HAP-1 (cell line): ENCODE data around the gene DCLRE1C.
"Not testable (repeated sequence)": the region's sequence is repeated elsewhere in the genome, so short reads cannot be mapped to it uniquely, and the experiment has no call there.

Source experiments
- DNase-seq, 2 experiments: peaks; one replicate each; pipeline ENCODE4 v3.0.0-alpha.2; 2016 to 2020; ENCODE audit warnings: low spot score in 2 of 2
- H3K27me3 ChIP-seq: fragments of 250-450 bp; sonication (Bioruptor Pico); 2 replicates; pipeline ENCODE4 v1.5.1; 2020; ENCODE audit warnings: low read depth, mild to moderate bottlenecking, moderate library complexity
- H3K36me3 ChIP-seq: fragments of 250-450 bp; sonication (Bioruptor Pico); replicated peaks from 2 replicates; pipeline ENCODE4 v1.5.1; 2020; ENCODE audit warnings: mild to moderate bottlenecking
- H3K4me1 ChIP-seq: fragments of 250-450 bp; sonication (Bioruptor Pico); 2 replicates; pipeline ENCODE4 v1.5.1; 2020; ENCODE audit warnings: mild to moderate bottlenecking
- H3K4me3 ChIP-seq: fragments of 250-450 bp; sonication (Bioruptor Pico); 2 replicates; pipeline ENCODE4 v1.5.1; 2020; ENCODE audit warnings: mild to moderate bottlenecking, moderate library complexity
- H3K9me3 ChIP-seq: fragments of 250-450 bp; sonication (Bioruptor Pico); 2 replicates; pipeline ENCODE4 v1.5.1; 2020; ENCODE audit warnings: mild to moderate bottlenecking, moderate library complexity
- in situ Hi-C: fragments of 300-500 bp; cut with MboI; formaldehyde crosslinking; loops from 3 replicates; pipeline ENCODE4 v1.14.3; 2020; ENCODE audit warnings: low sequenced_read_pairs, inconsistent platforms, mixed read lengths

DCLRE1C gene

DNA sequence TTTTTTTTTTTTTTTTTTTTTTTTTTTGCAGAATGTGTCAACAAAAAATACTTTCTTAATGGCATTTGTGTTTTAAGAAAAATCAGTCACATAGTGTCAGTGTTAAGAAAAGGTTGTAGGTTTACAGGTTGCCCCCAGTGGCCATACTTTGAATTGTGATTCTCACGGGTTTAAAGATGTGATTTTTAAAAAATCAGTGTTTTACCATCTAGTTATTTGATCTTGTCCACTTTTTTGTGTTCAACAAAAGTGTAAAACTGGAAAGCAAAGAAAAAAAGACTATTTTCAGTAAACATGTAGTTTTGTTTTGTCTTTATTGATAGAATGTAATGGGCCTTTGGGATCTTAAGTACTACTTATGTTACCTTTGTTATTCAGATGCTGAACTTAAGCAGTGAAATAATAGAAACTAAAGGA is 49.6 kb downstream of the DCLRE1C start:
- H3K36me3 ChIP-seq, result peaks cover 76% of the 10 kb centered on the region
- H3K4me1 ChIP-seq, result peaks cover 3% of the 10 kb centered on the region; the same call in 1 of the 2 replicates
- no peaks in the 10 kb centered on the region for H3K9me3 ChIP-seq
- peak; percentile 32 to 35 for DNase-seq
- no peak overlapping the region for H3K4me3 ChIP-seq
- in situ Hi-C loops, result no loop called here
- H3K27me3 ChIP-seq, result no peaks in the 10 kb centered on the region

DNA sequence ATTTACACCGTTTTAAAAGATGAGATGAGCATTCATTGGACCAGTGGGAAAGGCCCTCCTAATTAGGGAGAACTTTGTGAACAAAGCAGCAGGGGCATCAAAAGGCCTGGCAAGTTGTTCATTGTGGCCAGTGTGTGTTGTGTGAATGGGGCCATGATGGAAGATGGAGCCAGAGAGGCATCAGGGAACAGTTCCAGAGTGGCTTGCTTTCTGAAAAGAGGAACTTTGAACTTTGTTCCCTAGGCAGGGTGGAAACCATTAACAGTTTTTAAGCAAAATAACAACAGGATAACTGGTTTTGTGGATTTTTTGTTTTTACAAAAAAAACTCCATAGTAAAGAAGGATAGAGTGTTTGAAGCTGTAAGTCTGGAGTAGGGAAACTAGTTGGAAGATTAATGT is 62.7 kb downstream of the DCLRE1C start:
- in situ Hi-C loops, result no loop called here
- Histone ChIP-seq H3K27me3 (no peaks in the 10 kb centered on the region), H3K4me3 (no peak overlapping the region), H3K36me3 (peaks cover 13% of the 10 kb centered on the region), H3K9me3 (no peaks in the 10 kb centered on the region), H3K4me1 (no peaks in the 10 kb centered on the region)
- no peak for DNase-seq

DNA sequence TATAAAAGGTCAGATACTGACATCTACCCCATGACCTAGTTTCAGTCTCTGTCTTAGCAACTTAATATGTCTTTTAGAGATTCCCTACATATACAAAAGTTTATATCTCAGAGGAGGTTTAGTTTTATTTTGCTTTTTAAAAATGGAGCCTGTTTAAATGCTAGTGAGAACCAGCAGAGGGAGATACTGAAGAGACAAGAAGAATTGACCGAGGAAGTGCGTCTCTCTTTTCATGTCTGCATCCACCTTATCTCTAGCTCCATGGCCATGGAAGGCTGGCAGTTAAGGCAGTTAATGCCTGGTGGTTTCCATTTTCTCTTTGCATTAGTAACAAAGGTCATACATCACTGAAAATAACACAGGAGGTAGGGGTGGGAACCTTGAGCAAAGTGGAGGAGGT is 64.6 kb downstream of the DCLRE1C start:
- Histone ChIP-seq H3K36me3 (peaks cover 27% of the 10 kb centered on the region), H3K4me3 (no peak overlapping the region), H3K4me1 (no peaks in the 10 kb centered on the region), H3K27me3 (no peaks in the 10 kb centered on the region), H3K9me3 (no peaks in the 10 kb centered on the region)
- in situ Hi-C loops, result no loop called here
- DNase-seq, result no peak

DNA sequence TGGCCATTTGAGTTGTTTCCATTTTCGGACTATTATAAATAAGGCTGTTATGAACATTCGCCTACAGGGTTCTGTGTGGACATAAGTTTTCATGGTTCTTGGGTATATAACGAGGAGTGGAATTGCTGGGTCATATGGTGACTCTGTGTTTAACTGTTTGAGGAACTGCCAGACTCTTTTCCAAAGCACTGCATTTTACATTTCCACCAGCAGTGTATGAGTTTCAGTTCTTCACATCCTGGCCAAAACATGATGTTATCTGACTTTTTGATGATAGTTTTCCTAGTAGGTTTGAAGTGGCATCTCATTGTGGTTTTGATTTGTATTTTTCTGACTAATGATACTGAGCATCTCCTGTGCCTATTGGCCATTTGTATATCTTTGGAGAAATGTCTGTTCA is 69.8 kb downstream of the DCLRE1C start:
- no peaks in the 10 kb centered on the region for H3K9me3 ChIP-seq
- no peak overlapping the region for H3K4me3 ChIP-seq
- H3K36me3 ChIP-seq, result peaks cover 44% of the 10 kb centered on the region
- DNase-seq, result no peak
- in situ Hi-C loops, result no loop called here
- H3K27me3 ChIP-seq, result no peaks in the 10 kb centered on the region
- peaks cover 14% of the 10 kb centered on the region for H3K4me1 ChIP-seq

GRCh38 chr10:14880229-14880628 is 73.7 kb downstream of the DCLRE1C start:
- in situ Hi-C loops, result no loop called here
- DNase-seq, result peak in 1 of 2 experiments; percentile 3
- Histone ChIP-seq H3K4me1 (peaks cover 19% of the 10 kb centered on the region), H3K9me3 (no peaks in the 10 kb centered on the region), H3K27me3 (no peaks in the 10 kb centered on the region), H3K36me3 (peaks cover 25% of the 10 kb centered on the region), H3K4me3 (peak overlapping the region; percentile 95)

DNA sequence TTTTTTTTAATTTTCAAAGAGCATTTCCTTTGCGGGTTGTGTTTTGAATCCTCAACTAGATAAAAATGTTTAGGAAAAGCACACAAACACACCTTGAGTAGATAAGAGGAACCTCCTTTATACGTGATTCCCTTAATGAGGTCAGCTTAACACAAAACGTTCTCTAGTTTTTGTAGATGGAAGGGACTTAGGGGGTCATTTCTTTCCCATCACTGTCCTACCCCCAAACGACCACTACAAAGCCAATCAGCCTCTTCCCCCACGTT is 74.0 kb downstream of the DCLRE1C start:
- DNase-seq, result no peak
- no peaks in the 10 kb centered on the region for H3K9me3 ChIP-seq
- in situ Hi-C loops, result no loop called here
- no peaks in the 10 kb centered on the region for H3K27me3 ChIP-seq
- peaks cover 25% of the 10 kb centered on the region for H3K36me3 ChIP-seq
- peak overlapping the region; percentile 95 for H3K4me3 ChIP-seq
- peaks cover 19% of the 10 kb centered on the region for H3K4me1 ChIP-seq

- Histone ChIP-seq H3K4me3 (peak overlapping the region; percentile 95), H3K9me3 (no peaks in the 10 kb centered on the region), H3K27me3 (no peaks in the 10 kb centered on the region), H3K4me1 (peaks cover 19% of the 10 kb centered on the region), H3K36me3 (peaks cover 20% of the 10 kb centered on the region)
- DNase-seq, result peak in 1 of 2 experiments; percentile 37
- in situ Hi-C loops, result no loop called here
Measured at GRCh38 chr10:14879124-14879927, 74.6 kb downstream of the DCLRE1C start.

DNA sequence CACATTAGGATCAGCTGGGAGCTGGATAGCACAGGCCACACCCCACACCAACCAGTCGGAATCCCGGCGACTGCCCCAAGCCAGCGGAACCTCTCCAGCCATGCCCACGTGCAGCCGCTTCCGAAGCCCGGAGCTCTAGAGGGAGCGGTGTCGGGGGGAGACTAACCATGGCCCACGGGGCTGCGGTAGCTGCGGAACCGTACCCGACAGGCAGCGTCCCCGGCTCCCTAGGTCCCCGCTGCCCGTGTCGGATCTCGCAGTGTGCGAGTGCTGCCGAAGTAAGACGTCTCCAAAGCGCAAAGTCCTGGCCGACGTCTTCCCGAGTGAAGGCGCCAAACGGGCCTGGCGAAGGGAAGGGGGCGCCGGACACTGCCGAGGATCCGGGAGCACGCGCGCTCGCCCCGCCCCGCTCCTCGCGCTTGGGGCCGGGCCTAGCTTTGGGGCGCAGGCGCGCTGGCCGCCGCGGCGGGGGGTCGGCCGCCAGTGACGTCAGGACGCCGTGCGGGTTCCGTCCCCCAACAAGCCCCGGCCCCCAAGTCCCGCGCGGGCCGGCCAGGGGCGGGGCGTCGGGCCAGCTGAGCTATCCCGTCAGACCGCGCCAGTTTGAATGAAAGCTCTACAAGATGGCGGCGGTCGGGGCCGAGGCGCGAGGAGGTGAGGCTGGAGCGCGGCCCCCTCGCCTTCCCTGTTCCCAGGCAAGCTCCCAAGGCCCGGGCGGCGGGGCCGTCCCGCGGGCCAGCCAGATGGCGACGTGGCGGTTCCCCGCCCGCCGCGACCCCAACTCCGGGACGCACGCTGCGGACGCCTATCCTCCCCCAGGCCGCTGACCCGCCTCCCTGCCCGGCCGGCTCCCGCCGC is 75.4 kb downstream of the DCLRE1C start, which contains the start of gene SUV39H2:
Gene SUV39H2, plus strand, starts transcription at position 601 of the 858 bp plus-strand sequence. Its CDS starts 23 bp downstream, at position 624.
- DNase-seq, result peak; percentile 85 to 94

GRCh38 chr10:14876764-14877163 is 77.1 kb downstream of the DCLRE1C start:
- Histone ChIP-seq H3K4me3 (no peak overlapping the region; the same call in 1 of the 2 replicates), H3K4me1 (peaks cover 17% of the 10 kb centered on the region), H3K36me3 (peaks cover 10% of the 10 kb centered on the region), H3K27me3 (no peaks in the 10 kb centered on the region), H3K9me3 (no peaks in the 10 kb centered on the region)
- in situ Hi-C loops, result no loop called here
- no peak for DNase-seq

More for the DNA sequence above, 75.4 kb downstream of the DCLRE1C start, which contains the start of gene SUV39H2:
- Histone ChIP-seq H3K4me1 (peaks cover 19% of the 10 kb centered on the region), H3K4me3 (peak within 1 kb of the TSS; percentile 95), H3K27me3 (no peaks in the 10 kb centered on the region), H3K9me3 (no peaks in the 10 kb centered on the region), H3K36me3 (peaks cover 16% of the 10 kb centered on the region)
- in situ Hi-C loops, result no loop called here

DNA sequence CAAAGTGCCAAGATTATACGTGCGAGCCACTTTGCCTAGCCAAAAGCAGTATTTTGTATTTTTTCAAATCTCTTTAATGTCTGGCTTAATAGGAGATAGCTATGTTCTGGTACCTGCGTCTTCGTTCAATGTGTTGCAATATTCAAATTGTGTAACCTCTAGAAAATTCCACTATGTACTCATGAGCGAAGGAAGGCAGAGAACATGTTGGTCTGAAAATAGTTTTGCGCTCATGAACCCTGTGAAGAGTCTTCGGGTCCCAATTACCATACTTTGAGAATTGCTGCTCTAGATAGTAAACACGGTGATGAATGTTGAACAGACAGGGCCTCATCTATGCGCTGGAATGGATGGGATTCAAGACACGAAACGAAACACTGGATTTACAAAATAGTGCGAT is 78.0 kb downstream of the DCLRE1C start:
- Histone ChIP-seq H3K27me3 (no peaks in the 10 kb centered on the region), H3K4me3 (no peak overlapping the region), H3K36me3 (peaks cover 11% of the 10 kb centered on the region), H3K4me1 (peaks cover 10% of the 10 kb centered on the region), H3K9me3 (no peaks in the 10 kb centered on the region)
- no peak for DNase-seq
- in situ Hi-C loops, result no loop called here

DNA sequence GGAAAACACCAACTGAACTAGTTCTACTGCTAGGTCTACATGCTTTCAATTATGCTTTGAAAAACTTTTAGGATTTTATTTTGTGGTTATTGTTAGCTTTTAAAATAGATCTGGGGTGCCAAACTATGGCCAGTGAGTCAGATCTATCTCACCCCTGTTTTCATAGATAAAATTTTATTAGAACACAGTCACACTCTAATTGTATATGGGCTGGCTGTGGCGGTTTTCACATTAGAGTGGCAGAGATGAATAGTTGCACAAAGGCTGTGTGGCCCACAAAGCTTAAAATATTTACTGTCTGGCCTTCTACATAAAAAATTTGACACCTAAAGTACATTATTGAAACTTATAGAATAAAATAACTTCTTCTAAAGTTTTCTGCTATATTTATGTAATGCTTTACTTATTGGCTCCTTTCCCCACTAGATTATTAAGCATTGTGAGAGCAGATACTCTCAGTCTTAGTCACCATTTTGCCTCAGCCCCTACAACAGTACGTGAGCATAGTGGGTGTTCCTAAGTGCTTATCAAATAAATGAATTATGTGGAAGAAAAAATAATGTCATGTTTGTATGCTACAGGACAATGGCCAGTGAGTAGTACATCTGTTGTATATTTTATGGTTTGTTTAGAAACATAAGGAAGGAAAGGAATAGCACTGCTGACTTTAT is 80.7 kb downstream of the DCLRE1C start:
- peaks cover 33% of the 10 kb centered on the region for H3K36me3 ChIP-seq
- in situ Hi-C loops, result no loop called here
- DNase-seq, result no peak
- H3K27me3 ChIP-seq, result no peaks in the 10 kb centered on the region
- H3K4me3 ChIP-seq, result no peak overlapping the region
- H3K4me1 ChIP-seq, result peaks cover 6% of the 10 kb centered on the region
- H3K9me3 ChIP-seq, result no peaks in the 10 kb centered on the region

DNA sequence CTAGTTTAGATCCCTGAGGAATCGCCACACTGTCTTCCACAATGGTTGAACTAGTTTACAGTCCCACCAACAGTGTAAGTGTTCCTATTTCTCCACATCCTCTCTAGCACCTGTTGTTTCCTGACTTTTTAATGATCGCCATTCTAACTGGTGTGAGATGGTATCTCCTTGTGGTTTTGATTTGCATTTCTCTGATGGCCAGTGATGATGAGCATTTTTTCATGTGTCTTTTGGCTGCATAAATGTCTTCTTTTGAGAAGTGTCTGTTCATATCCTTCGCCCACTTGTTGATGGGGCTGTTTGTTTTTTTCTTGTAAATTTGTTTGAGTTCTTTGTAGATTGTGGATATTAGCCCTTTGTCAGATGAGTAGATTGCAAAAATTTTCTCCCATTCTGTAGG is 89.0 kb downstream of the DCLRE1C start:
- H3K9me3 ChIP-seq, H3K4me1 ChIP-seq, H3K27me3 ChIP-seq, H3K4me3 ChIP-seq, in situ Hi-C loops, DNase-seq: not testable (repeated sequence)
- peaks cover 30% of the 10 kb centered on the region for H3K36me3 ChIP-seq

DNA sequence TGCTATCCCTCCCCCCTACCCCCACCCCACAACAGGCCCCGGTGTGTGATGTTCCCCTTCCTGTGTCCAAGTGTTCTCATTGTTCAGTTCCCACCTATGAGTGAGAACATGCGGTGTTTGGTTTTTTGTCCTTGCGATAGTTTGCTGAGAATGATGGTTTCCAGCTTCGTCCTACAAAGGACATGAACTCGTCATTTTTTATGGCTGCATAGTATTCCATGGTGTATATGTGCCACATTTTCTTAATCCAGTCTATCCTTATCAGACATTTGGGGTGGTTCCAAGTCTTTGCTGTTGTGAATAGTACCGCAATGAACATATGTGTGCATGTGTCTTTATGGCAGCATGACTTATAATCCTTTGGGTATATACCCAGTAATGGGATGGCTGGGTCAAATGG is 89.4 kb downstream of the DCLRE1C start:
- H3K4me3 ChIP-seq, H3K27me3 ChIP-seq, H3K4me1 ChIP-seq, DNase-seq, in situ Hi-C loops, H3K9me3 ChIP-seq: not testable (repeated sequence)
- peaks cover 27% of the 10 kb centered on the region for H3K36me3 ChIP-seq
